Endodermal cell (in vitro differentiated cells): Measurements from ENCODE around the gene OGDH. TPM values are rescaled to one million over a fixed set of nuclear protein-coding genes. Genes with fewer than 3 reads are reported as not detected.

Experiments used
- DNase-seq: peaks from one replicate; pipeline ENCODE4 v3.0.0-alpha.2; 2017
- H3K27ac ChIP-seq: 2 replicates; pipeline ENCODE4 v1.5.1; 2013; ENCODE audit warnings: mild to moderate bottlenecking, low read depth, low read length, moderate library complexity
- H3K27me3 ChIP-seq: 2 replicates; pipeline ENCODE4 v1.6.1; 2013; ENCODE audit warnings: mild to moderate bottlenecking, low read length, moderate library complexity; ENCODE audit not compliant: insufficient read depth, control insufficient read depth, poor library complexity, severe bottlenecking
- H3K36me3 ChIP-seq: 2 replicates; pipeline ENCODE4 v1.7.0; 2013; ENCODE audit warnings: mild to moderate bottlenecking, low read length, moderate library complexity; ENCODE audit not compliant: control insufficient read depth, insufficient read depth
- H3K4me1 ChIP-seq: one replicate; pipeline ENCODE4 v1.7.0; 2013; ENCODE audit warnings: low read length; ENCODE audit not compliant: control insufficient read depth, insufficient read depth
- H3K4me3 ChIP-seq: 2 replicates; pipeline ENCODE4 v1.5.1; 2013; ENCODE audit warnings: mild to moderate bottlenecking, low read length, moderate library complexity
- H3K9ac ChIP-seq: 2 replicates; pipeline ENCODE4 v1.6.1; 2013; ENCODE audit warnings: mild to moderate bottlenecking, low read length, moderate library complexity; ENCODE audit not compliant: poor library complexity, severe bottlenecking; ENCODE audit errors: extremely low read depth
- H3K9me3 ChIP-seq: 2 replicates; pipeline ENCODE4 v1.6.1; 2013; ENCODE audit warnings: mild to moderate bottlenecking, low read length, moderate library complexity; ENCODE audit not compliant: control insufficient read depth
- H3K27ac Mint-ChIP-seq: 2 replicates; pipeline ENCODE4 v1.8.0; 2020; ENCODE audit warnings: mixed read lengths
- H3K27me3 Mint-ChIP-seq: 2 replicates; pipeline ENCODE4 v1.8.0; 2021; ENCODE audit warnings: mild to moderate bottlenecking, mixed read lengths; ENCODE audit not compliant: insufficient read depth
- H3K36me3 Mint-ChIP-seq: 2 replicates; pipeline ENCODE4 v1.8.0; 2020; ENCODE audit warnings: low read depth, mixed read lengths
- H3K4me1 Mint-ChIP-seq: 2 replicates; pipeline ENCODE4 v1.8.0; 2020; ENCODE audit warnings: mixed read lengths
- H3K4me3 Mint-ChIP-seq: 2 replicates; pipeline ENCODE4 v1.8.0; 2020; ENCODE audit warnings: mild to moderate bottlenecking, moderate library complexity, mixed read lengths
- H3K9me3 Mint-ChIP-seq: 2 replicates; pipeline ENCODE4 v1.8.0; 2020; ENCODE audit warnings: mild to moderate bottlenecking, mixed read lengths
- WGBS, 2 experiments: methylation state at CpG; one replicate each; pipeline versions ENCODE4 v1.1.5 to v1.1.7; 2013; ENCODE audit warnings: missing lambda C conversion rate in 2 of 2, mixed read lengths in 1 of 2; ENCODE audit not compliant: insufficient coverage in 1 of 2, insufficient read length in 1 of 2; 5-methylcytosine and 5-hydroxymethylcytosine counted together
- total RNA-seq, 2 donors: library from RNA; stranded (reverse); fragmentation: NEBNext Ultra II Directional in 1 of 2; extraction: Animal tissue kit (Norgen Biotek cat#: 25700) in 1 of 2; gene quantifications; 2 replicates in 1 of 2; 3 replicates in 1 of 2; pipeline ENCODE4 v1.2.1, GENCODE V29; 2021
- TF ChIP-seq, protein P1 (sequence below): fragments of 200-600 bp; sonication (generic); conservative IDR thresholded peaks from 2 replicates; pipeline ENCODE4 v1.5.0; 2021; ENCODE audit warnings: antibody characterized with exemption, mild to moderate bottlenecking

OGDH gene
- total RNA-seq, 2 donors from 2014 or later: 82.5 to 96.0 TPM

GRCh38 chr7:44630792-44631457, 24.5 kb downstream of the OGDH start:
- Mint-ChIP-seq H3K9me3 (no peaks in the 10 kb centered on the region), H3K27ac (no peak overlapping the region), H3K4me1 (peaks cover 22% of the 10 kb centered on the region), H3K27me3 (no peaks in the 10 kb centered on the region), H3K4me3 (no peak overlapping the region), H3K36me3 (peaks cover 17% of the 10 kb centered on the region)
- Histone ChIP-seq H3K36me3 (peaks cover 6% of the 10 kb centered on the region), H3K4me3 (no peak overlapping the region), H3K9me3 (no peaks in the 10 kb centered on the region), H3K4me1 (no peaks in the 10 kb centered on the region), H3K27ac (peak overlapping the region; percentile 10), H3K27me3 (no peaks in the 10 kb centered on the region), H3K9ac (no peak overlapping the region)
- TF ChIP-seq, protein P1, sequence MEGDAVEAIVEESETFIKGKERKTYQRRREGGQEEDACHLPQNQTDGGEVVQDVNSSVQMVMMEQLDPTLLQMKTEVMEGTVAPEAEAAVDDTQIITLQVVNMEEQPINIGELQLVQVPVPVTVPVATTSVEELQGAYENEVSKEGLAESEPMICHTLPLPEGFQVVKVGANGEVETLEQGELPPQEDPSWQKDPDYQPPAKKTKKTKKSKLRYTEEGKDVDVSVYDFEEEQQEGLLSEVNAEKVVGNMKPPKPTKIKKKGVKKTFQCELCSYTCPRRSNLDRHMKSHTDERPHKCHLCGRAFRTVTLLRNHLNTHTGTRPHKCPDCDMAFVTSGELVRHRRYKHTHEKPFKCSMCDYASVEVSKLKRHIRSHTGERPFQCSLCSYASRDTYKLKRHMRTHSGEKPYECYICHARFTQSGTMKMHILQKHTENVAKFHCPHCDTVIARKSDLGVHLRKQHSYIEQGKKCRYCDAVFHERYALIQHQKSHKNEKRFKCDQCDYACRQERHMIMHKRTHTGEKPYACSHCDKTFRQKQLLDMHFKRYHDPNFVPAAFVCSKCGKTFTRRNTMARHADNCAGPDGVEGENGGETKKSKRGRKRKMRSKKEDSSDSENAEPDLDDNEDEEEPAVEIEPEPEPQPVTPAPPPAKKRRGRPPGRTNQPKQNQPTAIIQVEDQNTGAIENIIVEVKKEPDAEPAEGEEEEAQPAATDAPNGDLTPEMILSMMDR: no peak
- DNase-seq: no peak
- WGBS, 2 experiments: 85 to 90% methylated on average over 4 to 11 of the region's 11 CpGs

DNA sequence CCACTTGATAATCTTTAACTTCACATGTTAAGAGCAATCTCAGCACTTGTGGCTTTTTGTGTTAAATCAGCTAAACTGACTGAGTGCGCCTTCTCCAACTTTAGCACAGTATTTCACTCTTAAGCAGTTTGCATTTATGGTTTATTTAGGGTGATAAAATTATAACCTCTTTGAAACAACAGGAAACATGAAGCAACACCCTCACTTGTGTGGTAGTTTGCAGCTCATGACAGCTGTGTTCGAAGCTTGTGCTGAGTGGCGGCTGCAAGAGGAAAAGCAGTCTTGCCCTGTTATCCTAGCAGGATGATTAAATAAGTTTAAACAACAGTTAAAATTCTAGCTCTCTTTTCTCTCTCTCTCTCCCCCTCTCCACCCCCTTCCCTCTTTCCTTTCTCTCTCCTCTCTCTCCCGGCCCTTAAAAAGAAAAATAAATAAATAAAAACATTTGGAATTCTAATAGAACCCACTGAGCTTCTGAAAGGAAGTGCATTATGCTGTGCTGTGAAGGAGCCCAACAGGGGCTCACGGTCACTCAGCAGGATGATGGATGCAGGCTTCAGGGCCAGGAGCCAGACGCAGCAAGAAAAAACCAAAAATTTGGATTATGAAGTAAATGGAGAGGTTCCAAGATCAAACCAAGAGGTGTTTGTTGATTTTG, 25.2 kb downstream of the OGDH start:
- H3K4me1 ChIP-seq: no peaks in the 10 kb centered on the region
- TF ChIP-seq, protein P1: no peak
- no peak overlapping the region for H3K4me3 Mint-ChIP-seq
- H3K36me3 Mint-ChIP-seq: peaks cover 17% of the 10 kb centered on the region
- H3K27ac Mint-ChIP-seq: peak overlapping the region; percentile 10
- DNase-seq: no peak
- no peaks in the 10 kb centered on the region for H3K9me3 Mint-ChIP-seq
- H3K27ac ChIP-seq: peak overlapping the region; percentile 16
- peaks cover 22% of the 10 kb centered on the region for H3K4me1 Mint-ChIP-seq
- H3K4me3 ChIP-seq: no peak overlapping the region
- no peaks in the 10 kb centered on the region for H3K9me3 ChIP-seq
- peaks cover 3% of the 10 kb centered on the region for H3K36me3 ChIP-seq
- H3K9ac ChIP-seq: no peak overlapping the region
- H3K27me3 ChIP-seq: no peaks in the 10 kb centered on the region
- H3K27me3 Mint-ChIP-seq: no peaks in the 10 kb centered on the region
- 84 to 86% methylated on average over 4 to 5 of the region's 6 CpGs for WGBS, 2 experiments

DNA sequence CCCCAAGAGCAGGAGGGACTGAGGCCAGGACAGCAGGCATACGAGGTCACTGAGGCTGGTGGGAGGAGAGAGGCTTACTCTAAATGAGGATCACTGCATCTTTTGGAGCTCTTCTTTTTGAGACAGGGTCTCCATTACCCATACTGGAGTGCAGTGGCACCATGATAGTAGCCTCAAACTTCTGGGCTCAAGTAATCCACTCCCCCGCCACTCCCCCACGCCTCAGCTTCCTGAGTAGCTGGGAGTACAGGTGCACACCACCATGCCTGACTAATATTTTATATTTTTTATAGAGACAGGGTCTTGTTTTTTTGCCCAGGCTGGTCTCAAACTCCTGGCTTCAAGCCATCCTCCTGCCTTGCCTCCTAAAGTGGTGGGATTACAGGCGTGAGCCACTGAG, 25.8 kb downstream of the OGDH start:
- no peak overlapping the region for H3K4me3 Mint-ChIP-seq
- H3K27ac Mint-ChIP-seq: no peak overlapping the region

More for the DNA sequence above, 25.8 kb downstream of the OGDH start:
- no peak overlapping the region for H3K4me3 ChIP-seq
- H3K36me3 ChIP-seq: no peaks in the 10 kb centered on the region
- Mint-ChIP-seq H3K4me1 (peaks cover 22% of the 10 kb centered on the region), H3K9me3 (no peaks in the 10 kb centered on the region), H3K27me3 (no peaks in the 10 kb centered on the region), H3K36me3 (peaks cover 17% of the 10 kb centered on the region)
- no peaks in the 10 kb centered on the region for H3K27me3 ChIP-seq
- H3K4me1 ChIP-seq: no peaks in the 10 kb centered on the region
- H3K27ac ChIP-seq: peak overlapping the region; percentile 16
- DNase-seq: no peak
- WGBS, 2 experiments: 95 to 96% methylated on average over 3 to 4 of the region's 4 CpGs
- H3K9ac ChIP-seq: no peak overlapping the region
- no peaks in the 10 kb centered on the region for H3K9me3 ChIP-seq
- TF ChIP-seq, protein P1: no peak
